ENCODE results near the gene ITPK1. TPM values are rescaled to one million over a fixed set of nuclear protein-coding genes. Genes with fewer than 3 reads are reported as not detected.

Gene ITPK1
- total and polyA plus RNA-seq, 2 donors (not counting 3 experiments of a cell fraction or from before 2014, with no cell fraction given): 39.6 to 51.8 TPM

GRCh38 chr14:93068711-93069110, 47.0 kb downstream of the ITPK1 start:
- DNase-seq (ENCODE audit: low read depth, low spot score) (no peak), FAIRE-seq (no peak)
- dilution Hi-C loops (cut with MboI; ENCODE audit: extremely low pct_ligation_motif_present, low sequenced_read_pairs): no loop called here
- intact Hi-C loops (cut with micrococcal nuclease): no loop called here
- CTCF ChIA-PET: no interaction called here
- no TSS peak for BruUV-seq (replicated peaks)
- Histone ChIP-seq H3K27me3 (ENCODE audit: control insufficient read depth in 2 of 2, insufficient read depth in 2 of 2, low read length in 2 of 2) (no peaks in the 10 kb centered on the region), H3K4me1 (ENCODE audit: control insufficient read depth, extremely low read depth, insufficient read depth, low read length) (peaks cover 9% of the 10 kb centered on the region), H3K36me3 (ENCODE audit: control insufficient read depth in 2 of 2, extremely low read depth in 1 of 2, insufficient read depth in 2 of 2, low read length in 2 of 2) (no peaks in the 10 kb centered on the region), H3K27ac (ENCODE audit: insufficient read depth, low read depth, low read length) (no peak overlapping the region), H3K9ac (replicated peaks; ENCODE audit: extremely low read depth, insufficient read depth, low read length) (no peak overlapping the region), H3K4me3 (replicated peaks in 1 of 3; ENCODE audit: insufficient read depth in 1 of 3, low read depth in 1 of 3, low read length in 3 of 3) (no peak overlapping the region), H3K9me1 (replicated peaks; ENCODE audit: control insufficient read depth, extremely low read depth, insufficient read depth, low read length) (no peaks in the 10 kb centered on the region), H3K9me3 (replicated peaks; ENCODE audit: control insufficient read depth, insufficient read depth, low read length) (no peaks in the 10 kb centered on the region), H4K20me1 (replicated peaks; ENCODE audit: control insufficient read depth, extremely low read depth, insufficient read depth, low read length) (no peaks in the 10 kb centered on the region), H3K4me2 (ENCODE audit: insufficient read depth, low read length) (no peak overlapping the region), H2AFZ (ENCODE audit: low read depth, low read length) (no peak overlapping the region), H3K79me2 (ENCODE audit: control insufficient read depth, insufficient read depth, low read length) (no peaks in the 10 kb centered on the region)
- TF ChIP-seq JUN (IDR thresholded peaks at IDR 0.05; ENCODE audit: borderline replicate concordance, insufficient read depth, insufficient read length, low read depth) (no peak), EZH2 (IDR thresholded peaks at IDR 0.05; ENCODE audit: borderline replicate concordance, low read depth, low read length, severe bottlenecking) (no peak), MAX (IDR thresholded peaks at IDR 0.05; ENCODE audit: insufficient read depth, insufficient read length) (no peak), POLR2AphosphoS5 (IDR thresholded peaks at IDR 0.05; ENCODE audit: insufficient read depth, low read depth, low read length) (no peak), GATA2 (IDR thresholded peaks at IDR 0.05; ENCODE audit: insufficient read depth, insufficient read length, low read depth, low read length) (no peak), MYC (IDR thresholded peaks at IDR 0.05; ENCODE audit: low read depth, low read length) (no peak), FOS (IDR thresholded peaks at IDR 0.05; ENCODE audit: borderline replicate concordance, insufficient read depth, low read length) (no peak), POLR2A (IDR thresholded peaks at IDR 0.05; ENCODE audit: low read depth, low read length) (no peak)
- TF ChIP-seq, protein P1, sequence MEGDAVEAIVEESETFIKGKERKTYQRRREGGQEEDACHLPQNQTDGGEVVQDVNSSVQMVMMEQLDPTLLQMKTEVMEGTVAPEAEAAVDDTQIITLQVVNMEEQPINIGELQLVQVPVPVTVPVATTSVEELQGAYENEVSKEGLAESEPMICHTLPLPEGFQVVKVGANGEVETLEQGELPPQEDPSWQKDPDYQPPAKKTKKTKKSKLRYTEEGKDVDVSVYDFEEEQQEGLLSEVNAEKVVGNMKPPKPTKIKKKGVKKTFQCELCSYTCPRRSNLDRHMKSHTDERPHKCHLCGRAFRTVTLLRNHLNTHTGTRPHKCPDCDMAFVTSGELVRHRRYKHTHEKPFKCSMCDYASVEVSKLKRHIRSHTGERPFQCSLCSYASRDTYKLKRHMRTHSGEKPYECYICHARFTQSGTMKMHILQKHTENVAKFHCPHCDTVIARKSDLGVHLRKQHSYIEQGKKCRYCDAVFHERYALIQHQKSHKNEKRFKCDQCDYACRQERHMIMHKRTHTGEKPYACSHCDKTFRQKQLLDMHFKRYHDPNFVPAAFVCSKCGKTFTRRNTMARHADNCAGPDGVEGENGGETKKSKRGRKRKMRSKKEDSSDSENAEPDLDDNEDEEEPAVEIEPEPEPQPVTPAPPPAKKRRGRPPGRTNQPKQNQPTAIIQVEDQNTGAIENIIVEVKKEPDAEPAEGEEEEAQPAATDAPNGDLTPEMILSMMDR (IDR thresholded peaks at IDR 0.05; ENCODE audit: extremely low read depth in 1 of 2, insufficient read depth in 1 of 2, low read depth in 1 of 2, low read length in 2 of 2): no peak
- POLR2A ChIA-PET: no interaction called here
